RWPE1 (cell line): ENCODE measurements around the gene F9.

Source experiments
- CTCF ChIA-PET: fragments of 350-600 bp; sonication (Branson Sonifier 250); formaldehyde crosslinking; extraction: SDS; loops from one replicate; lab custom pipeline; 2021; lab: Yijun Ruan, JAX
- POLR2A ChIA-PET: fragments of 400-600 bp; formaldehyde crosslinking; extraction: SDS; loops from one replicate; lab custom pipeline; 2020; ENCODE audit warnings: antibody characterized with exemption; ENCODE audit not compliant: low non-redundant PET; lab: Yijun Ruan, JAX
- DNase-seq: peaks from one replicate; pipeline ENCODE4 v3.0.0; 2012; ENCODE audit warnings: low spot score
- H3K27ac ChIP-seq: fragments of 450-650 bp; 2 replicates; pipeline ENCODE4 v1.5.1; 2017
- TF ChIP-seq, protein P1 (sequence below): fragments of 450-650 bp; conservative IDR thresholded peaks from 2 replicates; pipeline ENCODE4 v1.5.1; 2017; ENCODE audit warnings: low read depth, mild to moderate bottlenecking

F9 gene

DNA sequence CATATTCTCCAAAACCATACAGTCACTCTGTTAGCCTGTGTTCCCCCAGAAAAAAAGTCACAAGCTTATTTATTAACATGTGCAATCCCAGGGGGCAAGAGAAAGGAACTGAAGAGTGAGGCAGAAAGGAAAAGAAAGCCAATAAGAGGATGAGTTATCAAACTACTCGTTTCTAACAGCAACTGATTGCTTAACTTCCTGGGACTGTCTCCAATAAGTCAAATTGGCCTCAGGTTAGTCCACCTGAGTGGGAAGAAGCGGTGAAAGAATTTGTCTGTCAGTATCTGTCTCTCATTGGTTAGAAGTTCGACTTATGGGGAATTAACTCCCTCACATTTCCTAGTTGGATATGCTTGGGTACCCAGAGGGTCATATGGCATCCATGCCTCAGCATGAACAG lies 14.1 kb downstream of the F9 start:
- POLR2A ChIA-PET = no interaction called here
- DNase-seq = no peak
- H3K27ac ChIP-seq = no peak overlapping the region
- TF ChIP-seq, protein P1, sequence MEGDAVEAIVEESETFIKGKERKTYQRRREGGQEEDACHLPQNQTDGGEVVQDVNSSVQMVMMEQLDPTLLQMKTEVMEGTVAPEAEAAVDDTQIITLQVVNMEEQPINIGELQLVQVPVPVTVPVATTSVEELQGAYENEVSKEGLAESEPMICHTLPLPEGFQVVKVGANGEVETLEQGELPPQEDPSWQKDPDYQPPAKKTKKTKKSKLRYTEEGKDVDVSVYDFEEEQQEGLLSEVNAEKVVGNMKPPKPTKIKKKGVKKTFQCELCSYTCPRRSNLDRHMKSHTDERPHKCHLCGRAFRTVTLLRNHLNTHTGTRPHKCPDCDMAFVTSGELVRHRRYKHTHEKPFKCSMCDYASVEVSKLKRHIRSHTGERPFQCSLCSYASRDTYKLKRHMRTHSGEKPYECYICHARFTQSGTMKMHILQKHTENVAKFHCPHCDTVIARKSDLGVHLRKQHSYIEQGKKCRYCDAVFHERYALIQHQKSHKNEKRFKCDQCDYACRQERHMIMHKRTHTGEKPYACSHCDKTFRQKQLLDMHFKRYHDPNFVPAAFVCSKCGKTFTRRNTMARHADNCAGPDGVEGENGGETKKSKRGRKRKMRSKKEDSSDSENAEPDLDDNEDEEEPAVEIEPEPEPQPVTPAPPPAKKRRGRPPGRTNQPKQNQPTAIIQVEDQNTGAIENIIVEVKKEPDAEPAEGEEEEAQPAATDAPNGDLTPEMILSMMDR = no peak
- CTCF ChIA-PET = no interaction called here

DNA sequence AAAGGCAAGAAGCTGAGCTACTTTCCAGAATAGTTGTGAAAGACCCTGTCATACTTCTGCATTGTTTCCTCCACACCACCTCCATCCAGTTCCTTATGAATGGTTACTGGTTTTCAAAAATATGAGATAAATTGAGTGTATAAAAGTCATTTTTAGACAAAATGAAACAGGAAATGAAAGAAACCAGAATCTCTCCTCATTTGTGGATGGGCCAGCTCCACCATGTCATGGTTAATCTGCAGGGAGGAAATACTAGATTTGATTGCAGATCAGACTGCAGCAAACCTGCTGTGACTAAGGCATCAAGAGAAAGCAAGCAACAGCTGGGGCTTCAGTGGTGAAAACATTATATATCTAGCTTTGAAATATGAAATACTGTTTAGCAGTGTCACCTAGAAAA lies 23.8 kb downstream of the F9 start:
- H3K27ac ChIP-seq = no peak overlapping the region
- DNase-seq = no peak
- CTCF ChIA-PET = interaction anchor here (0.6 kb wide), 1 partner anchor 321 kb away, joined by 3 read pairs; no protein-coding TSS in a partner anchor
- TF ChIP-seq, protein P1 = no peak
- POLR2A ChIA-PET = no interaction called here

DNA sequence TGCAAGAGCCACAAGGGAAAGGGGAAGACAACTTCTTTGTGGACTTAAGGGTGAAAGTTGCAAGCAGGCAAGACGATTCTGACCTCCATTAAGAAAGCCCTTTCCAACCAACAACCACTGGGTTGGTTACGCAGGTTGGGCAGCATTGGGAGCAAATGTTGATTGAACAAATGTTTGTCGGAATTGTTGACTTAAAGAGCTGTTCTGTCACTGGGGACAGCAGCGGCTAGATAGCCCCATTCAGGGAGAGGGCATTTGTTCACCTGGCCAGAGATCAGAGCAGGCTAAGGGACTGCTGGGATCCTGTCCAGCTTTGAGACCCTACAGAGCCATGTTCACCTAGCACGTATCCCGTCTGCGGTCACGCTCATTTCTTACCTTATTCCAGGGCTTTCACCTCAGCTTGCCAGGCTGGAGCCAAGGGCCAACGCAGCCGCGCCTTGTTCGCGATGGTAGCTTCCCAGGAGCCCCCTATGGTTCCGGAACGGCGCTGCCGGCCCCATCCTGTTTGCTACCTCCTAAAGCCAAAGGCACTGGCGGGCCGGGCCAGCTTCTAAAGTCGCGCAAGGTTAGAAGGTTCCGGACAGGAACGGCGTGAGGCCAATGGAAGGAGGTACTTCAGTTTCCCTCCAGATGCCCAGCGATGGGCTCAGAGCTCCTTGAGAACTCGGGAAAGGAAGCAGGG lies 24.6 kb downstream of the F9 start:
- TF ChIP-seq, protein P1 = no peak
- ChIA-PET CTCF (no interaction called here), POLR2A (no interaction called here)
- no peak for DNase-seq
- no peak overlapping the region for H3K27ac ChIP-seq

DNA sequence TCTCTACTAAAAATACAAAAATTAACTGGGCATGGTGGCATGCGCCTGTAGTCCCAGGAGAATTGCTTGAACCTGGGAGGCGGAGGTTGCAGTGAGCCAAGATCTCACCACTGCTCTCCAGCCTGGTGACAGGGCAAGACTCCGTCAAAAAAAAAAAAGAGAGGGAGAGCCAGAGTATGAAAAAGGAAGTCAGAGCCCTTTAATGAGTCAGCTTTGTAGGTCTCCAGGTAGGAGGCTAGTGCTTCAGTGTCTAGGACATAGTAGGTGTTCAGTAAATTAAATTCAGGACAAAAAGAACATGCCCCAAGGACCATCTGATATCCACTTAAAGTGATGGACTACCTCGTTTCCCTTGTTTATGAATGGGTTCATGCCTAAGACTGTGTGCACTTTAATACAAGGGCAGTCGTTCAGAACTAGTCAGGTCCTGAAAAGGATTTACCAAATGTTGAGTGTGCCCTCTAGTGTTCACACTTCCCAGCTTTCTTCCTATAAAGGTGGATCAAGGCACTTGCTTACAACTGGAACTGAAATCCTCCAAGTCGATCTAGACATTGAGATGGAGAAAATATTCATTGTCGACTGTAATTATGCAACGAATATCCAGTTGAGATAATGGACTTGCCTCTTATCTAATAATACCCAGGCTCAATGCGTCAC lies 29.0 kb downstream of the F9 start:
- H3K27ac ChIP-seq = no peak overlapping the region
- ChIA-PET POLR2A (no interaction called here), CTCF (interaction anchor here (0.5 to 0.8 kb wide), 5 partner anchors 52 to 1368 kb away, joined by 3 read pairs; no protein-coding TSS in a partner anchor)
- TF ChIP-seq, protein P1 = peak; percentile 18
- peak; percentile 4 for DNase-seq

DNA sequence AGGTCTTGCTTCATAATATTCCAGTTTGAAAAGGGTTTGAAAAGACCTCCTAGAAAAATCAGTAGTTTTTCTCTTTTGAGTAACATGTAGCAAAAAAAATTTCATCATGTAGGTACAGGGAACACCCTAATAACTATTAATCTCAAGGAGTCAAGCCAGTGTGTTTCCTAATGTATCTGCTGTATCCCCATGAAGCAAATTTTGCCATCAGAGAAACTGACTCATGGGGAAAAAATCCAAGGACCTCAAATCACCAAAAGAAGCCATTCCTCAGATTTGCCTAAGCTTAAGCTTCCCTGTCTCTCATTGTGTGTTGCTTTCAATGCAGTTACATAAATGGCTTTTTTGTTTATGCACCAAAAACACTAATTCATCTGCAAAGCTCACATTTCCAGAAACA lies 29.7 kb downstream of the F9 start:
- CTCF ChIA-PET = interaction anchor here (0.5 to 0.8 kb wide), 4 partner anchors 52 to 804 kb away, joined by 3 read pairs; no protein-coding TSS in a partner anchor
- no peak overlapping the region for H3K27ac ChIP-seq
- TF ChIP-seq, protein P1 = no peak
- DNase-seq = no peak
- POLR2A ChIA-PET = no interaction called here

DNA sequence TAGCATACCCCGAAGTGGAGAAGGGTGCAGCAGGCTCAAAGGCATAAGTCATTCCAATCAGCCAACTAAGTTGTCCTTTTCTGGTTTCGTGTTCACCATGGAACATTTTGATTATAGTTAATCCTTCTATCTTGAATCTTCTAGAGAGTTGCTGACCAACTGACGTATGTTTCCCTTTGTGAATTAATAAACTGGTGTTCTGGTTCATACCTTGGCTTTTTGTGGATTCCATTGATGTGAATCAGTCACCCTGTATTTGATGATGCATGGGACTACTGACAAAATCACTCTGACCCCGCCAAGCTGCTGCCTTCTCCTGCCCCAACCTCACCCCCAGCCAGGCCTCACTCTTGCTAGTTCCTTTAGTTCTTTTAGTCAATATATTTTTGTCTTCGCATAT lies 32.7 kb downstream of the F9 start:
- no peak overlapping the region for H3K27ac ChIP-seq
- no peak for DNase-seq
- CTCF ChIA-PET = no interaction called here

More for the DNA sequence above, 32.7 kb downstream of the F9 start:
- POLR2A ChIA-PET = no interaction called here
- TF ChIP-seq, protein P1 = no peak
